Subcutaneous adipose tissue (tissue), 4 donors: ENCODE results near the gene MITD1. TPM values are rescaled to one million over a fixed set of nuclear protein-coding genes. Genes with fewer than 3 reads are reported as not detected.

Experiments used
- total RNA-seq, 4 donors: library from RNA; depleted of rRNA; stranded (reverse); fragments of >200 nt; gene quantifications; one replicate each; pipeline ENCODE4 v1.1.0, GENCODE V29; 2016
- TF ChIP-seq, protein P1 (sequence below): fragments of 450-650 bp; IDR thresholded peaks from one replicate; pipeline ENCODE4 v1.5.1; 2016; ENCODE audit warnings: low read depth, mild to moderate bottlenecking, control low read depth, antibody characterized with exemption, moderate library complexity

The MITD1 gene
- total RNA-seq, 4 donors from 2014 or later, result 21.1 to 33.7 (median 31.2) TPM

- TF ChIP-seq, protein P1, sequence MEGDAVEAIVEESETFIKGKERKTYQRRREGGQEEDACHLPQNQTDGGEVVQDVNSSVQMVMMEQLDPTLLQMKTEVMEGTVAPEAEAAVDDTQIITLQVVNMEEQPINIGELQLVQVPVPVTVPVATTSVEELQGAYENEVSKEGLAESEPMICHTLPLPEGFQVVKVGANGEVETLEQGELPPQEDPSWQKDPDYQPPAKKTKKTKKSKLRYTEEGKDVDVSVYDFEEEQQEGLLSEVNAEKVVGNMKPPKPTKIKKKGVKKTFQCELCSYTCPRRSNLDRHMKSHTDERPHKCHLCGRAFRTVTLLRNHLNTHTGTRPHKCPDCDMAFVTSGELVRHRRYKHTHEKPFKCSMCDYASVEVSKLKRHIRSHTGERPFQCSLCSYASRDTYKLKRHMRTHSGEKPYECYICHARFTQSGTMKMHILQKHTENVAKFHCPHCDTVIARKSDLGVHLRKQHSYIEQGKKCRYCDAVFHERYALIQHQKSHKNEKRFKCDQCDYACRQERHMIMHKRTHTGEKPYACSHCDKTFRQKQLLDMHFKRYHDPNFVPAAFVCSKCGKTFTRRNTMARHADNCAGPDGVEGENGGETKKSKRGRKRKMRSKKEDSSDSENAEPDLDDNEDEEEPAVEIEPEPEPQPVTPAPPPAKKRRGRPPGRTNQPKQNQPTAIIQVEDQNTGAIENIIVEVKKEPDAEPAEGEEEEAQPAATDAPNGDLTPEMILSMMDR, result no peak
Measured at GRCh38 chr2:99153921-99154604, 26.8 kb downstream of the MITD1 start.

- TF ChIP-seq, protein P1, result no peak
Measured at GRCh38 chr2:99152199-99152895, 28.5 kb downstream of the MITD1 start.

- TF ChIP-seq, protein P1, result no peak
Measured at GRCh38 chr2:99150706-99151105, 30.2 kb downstream of the MITD1 start.

DNA sequence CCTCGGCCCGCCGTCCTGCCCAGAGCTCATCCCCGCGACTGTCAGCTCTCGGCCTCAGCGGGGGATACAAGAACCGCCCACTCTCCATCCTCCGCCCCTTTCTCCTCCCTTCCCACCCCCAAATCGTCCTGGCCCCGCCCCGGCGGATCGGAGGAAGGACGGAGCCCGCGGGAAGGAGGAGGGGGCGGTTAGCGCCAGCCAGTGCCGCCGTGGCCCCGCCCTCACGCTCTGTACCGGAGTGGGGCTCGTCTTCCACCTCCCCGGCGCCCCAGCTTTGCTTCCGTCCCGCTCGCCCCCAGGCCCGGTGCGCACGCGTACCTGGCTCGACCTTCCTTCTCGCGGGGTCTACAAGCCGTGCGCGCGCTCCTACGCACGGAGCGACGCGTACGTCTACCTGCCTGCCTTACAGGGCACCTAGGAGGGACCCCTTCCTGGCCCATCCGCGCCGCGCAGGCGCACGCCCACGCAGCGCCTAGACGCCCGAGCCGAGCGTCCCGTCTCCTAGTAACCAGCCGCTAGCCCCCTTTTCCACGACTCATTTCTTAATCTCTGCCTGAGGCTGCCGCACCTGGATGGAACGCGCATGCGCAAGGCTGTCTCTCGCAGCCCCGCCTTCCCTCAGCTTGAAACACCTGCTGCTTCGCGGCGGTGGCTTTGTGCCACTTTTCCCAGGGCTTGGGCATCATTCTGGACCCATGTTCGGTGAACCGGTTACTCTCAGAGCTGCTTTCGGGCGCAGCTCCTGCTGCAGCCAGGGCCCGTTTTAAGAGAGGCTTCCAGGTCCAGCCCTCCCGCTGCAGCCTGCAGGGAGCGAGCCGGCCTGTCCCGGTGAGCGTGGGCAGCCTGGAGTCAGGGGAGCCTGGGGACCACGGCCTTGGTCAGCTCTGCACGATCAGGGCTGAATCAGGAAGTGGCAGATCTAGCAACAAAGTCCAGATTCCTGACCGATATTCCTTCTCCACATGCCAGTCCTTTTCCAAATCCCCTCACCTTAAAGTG lies 39.4 kb downstream of the MITD1 start, which contains the start of gene C2orf15:
Gene C2orf15 (plus strand): TSS at position 598 of the 999 bp plus-strand sequence. CDS start 8,852 bp downstream, outside the sequence.
- TF ChIP-seq, protein P1, result no peak

- TF ChIP-seq, protein P1, result no peak
Measured at GRCh38 chr2:99140860-99141109, 40.1 kb downstream of the MITD1 start.

GRCh38 chr2:99140056-99140859 lies 40.6 kb downstream of the MITD1 start:
- TF ChIP-seq, protein P1, result no peak
